NCI-H2227 (cell line): ENCODE measurements around the gene POU6F2.
"Not testable (repeated sequence)": the region's sequence is repeated elsewhere in the genome, so short reads cannot be mapped to it uniquely, and the experiment has no call there.

Source experiments
- DNase-seq: peaks from one replicate; lab custom pipeline; 2025; ENCODE audit not compliant: unreplicated experiment; lab: John Stamatoyannopoulos, UW

POU6F2 gene

GRCh38 chr7:39294022-39294421 is 316.3 kb downstream of the POU6F2 start:
- no peak for DNase-seq

GRCh38 chr7:39295796-39296195 is 318.1 kb downstream of the POU6F2 start:
- DNase-seq: no peak

GRCh38 chr7:39299695-39300094 is 322.0 kb downstream of the POU6F2 start:
- no peak for DNase-seq

- DNase-seq: no peak
Measured at GRCh38 chr7:39300276-39300675, 322.6 kb downstream of the POU6F2 start.

- DNase-seq: no peak
Measured at GRCh38 chr7:39301543-39301942, 323.8 kb downstream of the POU6F2 start.

GRCh38 chr7:39304178-39304577 is 326.5 kb downstream of the POU6F2 start:
- no peak for DNase-seq

- no peak for DNase-seq
Measured at GRCh38 chr7:39304668-39305405, 327.1 kb downstream of the POU6F2 start.

- no peak for DNase-seq
Measured at GRCh38 chr7:39306016-39306570, 328.4 kb downstream of the POU6F2 start.

- DNase-seq: no peak
Measured at GRCh38 chr7:39310699-39311098, 333.0 kb downstream of the POU6F2 start.

GRCh38 chr7:39312254-39312989 is 334.7 kb downstream of the POU6F2 start:
- no peak for DNase-seq

GRCh38 chr7:39313376-39313775 is 335.7 kb downstream of the POU6F2 start:
- no peak for DNase-seq

- DNase-seq: no peak
Measured at GRCh38 chr7:39313974-39314373, 336.3 kb downstream of the POU6F2 start.

GRCh38 chr7:39317107-39317506 is 339.4 kb downstream of the POU6F2 start:
- no peak for DNase-seq

- DNase-seq: no peak
Measured at GRCh38 chr7:39317896-39318295, 340.2 kb downstream of the POU6F2 start.

- DNase-seq: no peak
Measured at GRCh38 chr7:39321245-39321644, 343.5 kb downstream of the POU6F2 start.

GRCh38 chr7:39321909-39322498 is 344.3 kb downstream of the POU6F2 start:
- DNase-seq: no peak

GRCh38 chr7:39324139-39324760 is 346.5 kb downstream of the POU6F2 start:
- no peak for DNase-seq

GRCh38 chr7:39331607-39332006 is 353.9 kb downstream of the POU6F2 start:
- not testable (repeated sequence) for DNase-seq

- no peak for DNase-seq
Measured at GRCh38 chr7:39332142-39332541, 354.4 kb downstream of the POU6F2 start.

- no peak for DNase-seq
Measured at GRCh38 chr7:39333701-39334100, 356.0 kb downstream of the POU6F2 start.

- no peak for DNase-seq
Measured at GRCh38 chr7:39336442-39336841, 358.7 kb downstream of the POU6F2 start.
